ENCODE results near the gene PTPN11. TPM values are rescaled to one million over a fixed set of nuclear protein-coding genes. Genes with fewer than 3 reads are reported as not detected.

PTPN11 gene
- total and polyA plus RNA-seq, 2 of the 13 experiments (the other 11 are each of a cell fraction or from before 2014, with no cell fraction given) = 30.0 to 63.5 TPM

GRCh38 chr12:112518365-112518735, 99.6 kb downstream of the PTPN11 start:
- no peak overlapping the region for H3K4me2 ChIP-seq (ENCODE audit: low read depth, low read length)
- no peak overlapping the region for H3K27ac ChIP-seq (ENCODE audit: extremely low read length, insufficient read depth, low read length)
- peaks cover 0 to 8% of the 10 kb centered on the region in 2 experiments; a peak in 1 of 5 replicates for H3K27me3 ChIP-seq (ENCODE audit: control insufficient read depth in 1 of 2, insufficient read depth in 2 of 2, low read length in 2 of 2)
- ChIA-PET CTCF (ENCODE audit: low intra/inter-chr PET ratio, low total read pairs) (no interaction called here), POLR2A (no interaction called here)
- BruUV-seq (replicated peaks) = no TSS peak
- H3K4me3 ChIP-seq (replicated peaks in 1 of 3; ENCODE audit: insufficient read depth in 1 of 3, low read depth in 2 of 3, low read length in 3 of 3) = no peak overlapping the region
- H3K9ac ChIP-seq (ENCODE audit: insufficient read depth, low read depth, low read length) = no peak overlapping the region
- no peaks in the 10 kb centered on the region for H4K20me1 ChIP-seq (ENCODE audit: insufficient read depth, low read length)
- H3K36me3 ChIP-seq (replicated peaks in 1 of 2; ENCODE audit: control insufficient read depth in 1 of 2, insufficient read depth in 2 of 2, low read length in 2 of 2) = no peaks in the 10 kb centered on the region
- H3K79me2 ChIP-seq (ENCODE audit: insufficient read depth, low read length) = no peaks in the 10 kb centered on the region
- no peaks in the 10 kb centered on the region for H3K9me3 ChIP-seq (ENCODE audit: low read length)
- FAIRE-seq (no peak), ATAC-seq (no peak), DNase-seq (ENCODE audit: low spot score) (no peak)
- intact Hi-C loops (cut with micrococcal nuclease; ENCODE audit: unreplicated experiment) (no loop called here), in situ Hi-C loops (cut with HindIII; ENCODE audit: extremely low pct_ligation_motif_present, low pct_unique_long_range_greater_than_20kb) (no loop called here)
- 27% methylated on average over 7 of the region's 7 CpGs for WGBS (ENCODE audit: low lambda C conversion rate)
- H3K4me1 ChIP-seq (ENCODE audit: insufficient read depth, low read length) = no peaks in the 10 kb centered on the region
- no peak overlapping the region for H2AFZ ChIP-seq (ENCODE audit: low read length)
- TF ChIP-seq GPN1 (CRISPR knock-in tag; IDR thresholded peaks at IDR 0.05; ENCODE audit: borderline replicate concordance) (no peak), MED8 (CRISPR knock-in tag; IDR thresholded peaks at IDR 0.05; ENCODE audit: insufficient replicate concordance) (no peak), ZFP36L1 (CRISPR knock-in tag; IDR thresholded peaks at IDR 0.05) (no peak), HMGA1 (CRISPR knock-in tag; conservative IDR thresholded peaks at IDR 0.05) (no peak), FIP1L1 (IDR thresholded peaks at IDR 0.05; ENCODE audit: borderline replicate concordance, insufficient read depth, low read depth, low read length) (no peak), ARNTL (CRISPR knock-in tag; IDR thresholded peaks at IDR 0.05) (no peak), ARID4A (CRISPR knock-in tag; IDR thresholded peaks at IDR 0.05; ENCODE audit: borderline replicate concordance) (no peak), SP5 (CRISPR knock-in tag; IDR thresholded peaks at IDR 0.05; ENCODE audit: borderline replicate concordance, low read depth) (no peak), ZNF710 (CRISPR knock-in tag; IDR thresholded peaks at IDR 0.05; ENCODE audit: borderline replicate concordance) (no peak), ZNF768 (CRISPR knock-in tag; IDR thresholded peaks at IDR 0.05) (no peak)
- TF ChIP-seq, protein P1, sequence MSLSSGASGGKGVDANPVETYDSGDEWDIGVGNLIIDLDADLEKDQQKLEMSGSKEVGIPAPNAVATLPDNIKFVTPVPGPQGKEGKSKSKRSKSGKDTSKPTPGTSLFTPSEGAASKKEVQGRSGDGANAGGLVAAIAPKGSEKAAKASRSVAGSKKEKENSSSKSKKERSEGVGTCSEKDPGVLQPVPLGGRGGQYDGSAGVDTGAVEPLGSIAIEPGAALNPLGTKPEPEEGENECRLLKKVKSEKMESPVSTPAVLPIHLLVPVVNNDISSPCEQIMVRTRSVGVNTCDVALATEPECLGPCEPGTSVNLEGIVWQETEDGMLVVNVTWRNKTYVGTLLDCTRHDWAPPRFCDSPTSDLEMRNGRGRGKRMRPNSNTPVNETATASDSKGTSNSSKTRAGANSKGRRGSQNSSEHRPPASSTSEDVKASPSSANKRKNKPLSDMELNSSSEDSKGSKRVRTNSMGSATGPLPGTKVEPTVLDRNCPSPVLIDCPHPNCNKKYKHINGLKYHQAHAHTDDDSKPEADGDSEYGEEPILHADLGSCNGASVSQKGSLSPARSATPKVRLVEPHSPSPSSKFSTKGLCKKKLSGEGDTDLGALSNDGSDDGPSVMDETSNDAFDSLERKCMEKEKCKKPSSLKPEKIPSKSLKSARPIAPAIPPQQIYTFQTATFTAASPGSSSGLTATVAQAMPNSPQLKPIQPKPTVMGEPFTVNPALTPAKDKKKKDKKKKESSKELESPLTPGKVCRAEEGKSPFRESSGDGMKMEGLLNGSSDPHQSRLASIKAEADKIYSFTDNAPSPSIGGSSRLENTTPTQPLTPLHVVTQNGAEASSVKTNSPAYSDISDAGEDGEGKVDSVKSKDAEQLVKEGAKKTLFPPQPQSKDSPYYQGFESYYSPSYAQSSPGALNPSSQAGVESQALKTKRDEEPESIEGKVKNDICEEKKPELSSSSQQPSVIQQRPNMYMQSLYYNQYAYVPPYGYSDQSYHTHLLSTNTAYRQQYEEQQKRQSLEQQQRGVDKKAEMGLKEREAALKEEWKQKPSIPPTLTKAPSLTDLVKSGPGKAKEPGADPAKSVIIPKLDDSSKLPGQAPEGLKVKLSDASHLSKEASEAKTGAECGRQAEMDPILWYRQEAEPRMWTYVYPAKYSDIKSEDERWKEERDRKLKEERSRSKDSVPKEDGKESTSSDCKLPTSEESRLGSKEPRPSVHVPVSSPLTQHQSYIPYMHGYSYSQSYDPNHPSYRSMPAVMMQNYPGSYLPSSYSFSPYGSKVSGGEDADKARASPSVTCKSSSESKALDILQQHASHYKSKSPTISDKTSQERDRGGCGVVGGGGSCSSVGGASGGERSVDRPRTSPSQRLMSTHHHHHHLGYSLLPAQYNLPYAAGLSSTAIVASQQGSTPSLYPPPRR (CRISPR knock-in tag; IDR thresholded peaks at IDR 0.05; ENCODE audit: borderline replicate concordance) = no peak
- TF ChIP-seq, protein P2, sequence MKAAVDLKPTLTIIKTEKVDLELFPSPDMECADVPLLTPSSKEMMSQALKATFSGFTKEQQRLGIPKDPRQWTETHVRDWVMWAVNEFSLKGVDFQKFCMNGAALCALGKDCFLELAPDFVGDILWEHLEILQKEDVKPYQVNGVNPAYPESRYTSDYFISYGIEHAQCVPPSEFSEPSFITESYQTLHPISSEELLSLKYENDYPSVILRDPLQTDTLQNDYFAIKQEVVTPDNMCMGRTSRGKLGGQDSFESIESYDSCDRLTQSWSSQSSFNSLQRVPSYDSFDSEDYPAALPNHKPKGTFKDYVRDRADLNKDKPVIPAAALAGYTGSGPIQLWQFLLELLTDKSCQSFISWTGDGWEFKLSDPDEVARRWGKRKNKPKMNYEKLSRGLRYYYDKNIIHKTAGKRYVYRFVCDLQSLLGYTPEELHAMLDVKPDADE (CRISPR knock-in tag; IDR thresholded peaks at IDR 0.05) = no peak
